ENCODE results near the gene ERI2. TPM values are rescaled to one million over a fixed set of nuclear protein-coding genes. Genes with fewer than 3 reads are reported as not detected.
"Not testable (repeated sequence)": the region's sequence is repeated elsewhere in the genome, so short reads cannot be mapped to it uniquely, and the experiment has no call there.

The ERI2 gene
- total RNA-seq, 1 experiment from 2014 or later = 23.8 TPM

DNA sequence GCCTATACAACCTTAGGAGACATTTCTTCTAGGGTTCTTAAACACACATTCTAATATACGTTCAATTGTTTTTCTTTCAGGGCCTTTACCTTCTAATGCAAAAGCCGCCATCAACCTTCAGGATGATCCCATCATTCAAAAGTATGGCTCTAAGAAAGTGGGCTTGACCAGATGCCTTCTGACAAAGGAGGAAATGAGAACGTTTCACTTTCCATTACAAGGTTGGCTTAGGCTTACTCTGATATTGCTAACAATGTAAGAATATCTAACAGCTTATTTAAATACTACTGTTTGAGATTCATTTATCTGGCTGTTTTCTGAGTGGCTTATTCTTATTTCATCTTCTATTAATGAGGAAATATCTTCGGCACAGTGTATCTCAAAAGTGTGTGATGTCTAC, 15.4 kb upstream of the ERI2 start:
- no peak for DNase-seq (ENCODE audit: low read depth)

DNA sequence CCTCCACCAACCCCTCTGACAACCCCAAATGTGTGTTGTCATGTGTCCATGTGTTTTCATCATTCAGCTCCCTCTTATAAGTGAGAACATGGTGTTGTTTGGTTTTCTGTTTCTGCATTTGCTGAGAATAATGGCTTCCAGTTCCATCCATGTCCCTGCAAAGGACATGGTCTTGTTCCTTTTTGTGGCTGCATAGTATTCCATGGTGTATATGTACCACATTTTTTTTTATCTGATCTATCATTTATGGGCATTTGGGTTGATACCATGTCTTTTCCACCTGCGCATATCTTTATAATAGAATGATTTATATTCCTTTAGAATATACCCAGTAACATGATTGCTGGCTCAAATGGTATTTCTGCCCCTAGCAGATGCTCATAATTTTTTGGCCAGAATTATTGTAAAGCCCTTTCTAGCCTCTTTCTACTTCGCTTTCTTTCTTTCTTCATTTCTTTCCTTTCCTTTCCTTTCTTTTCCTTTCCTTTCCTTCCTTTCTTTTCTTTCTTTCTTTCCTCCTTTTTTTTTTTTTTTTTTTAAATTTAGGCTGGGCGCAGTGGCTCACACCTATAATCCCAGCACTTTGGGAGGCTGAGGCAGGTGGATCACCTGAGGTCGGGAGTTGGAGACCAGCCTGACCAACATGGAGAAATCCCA, 12.8 kb upstream of the ERI2 start:
- DNase-seq (ENCODE audit: low read depth) = no peak

DNA sequence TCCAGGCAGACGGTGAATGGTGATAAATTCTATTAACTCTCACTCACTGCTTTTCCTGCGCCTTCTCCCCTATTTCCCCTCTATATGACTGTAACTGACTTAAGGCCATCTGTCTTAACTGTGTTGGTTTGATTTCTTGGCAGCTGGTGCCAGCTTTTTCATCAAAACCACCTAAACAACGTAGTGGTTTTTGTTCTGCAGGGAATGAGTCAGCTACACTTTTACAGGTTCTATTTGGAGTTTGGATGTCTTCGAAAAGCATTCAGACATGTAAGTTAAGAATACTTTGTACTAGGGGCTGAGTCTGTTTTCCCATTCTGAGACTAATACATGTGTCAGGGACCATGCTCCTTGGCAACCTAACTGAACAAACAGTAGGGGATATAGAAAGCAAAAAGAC, 8.5 kb upstream of the ERI2 start:
- DNase-seq (ENCODE audit: low read depth) = peak; percentile 18

DNA sequence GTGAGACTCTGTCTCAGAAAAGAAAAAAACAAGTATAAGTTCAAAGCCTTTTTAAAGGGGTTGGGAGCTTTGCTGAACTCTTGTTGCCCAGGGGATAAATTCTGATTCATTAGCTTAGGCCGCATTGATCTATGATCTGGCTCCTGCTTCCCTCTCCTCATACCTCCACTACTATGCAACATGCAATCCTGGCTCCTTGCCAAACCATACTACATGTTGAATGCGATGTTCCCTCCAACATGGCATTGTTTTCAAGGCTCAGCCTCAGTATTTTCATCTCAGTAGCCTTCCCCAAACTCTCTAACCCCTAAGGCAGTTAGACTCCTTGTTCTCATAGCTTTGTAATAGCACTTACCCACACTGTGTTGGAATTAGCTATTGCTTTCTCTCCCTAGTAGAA, 6.2 kb upstream of the ERI2 start:
- DNase-seq (ENCODE audit: low read depth) = no peak

DNA sequence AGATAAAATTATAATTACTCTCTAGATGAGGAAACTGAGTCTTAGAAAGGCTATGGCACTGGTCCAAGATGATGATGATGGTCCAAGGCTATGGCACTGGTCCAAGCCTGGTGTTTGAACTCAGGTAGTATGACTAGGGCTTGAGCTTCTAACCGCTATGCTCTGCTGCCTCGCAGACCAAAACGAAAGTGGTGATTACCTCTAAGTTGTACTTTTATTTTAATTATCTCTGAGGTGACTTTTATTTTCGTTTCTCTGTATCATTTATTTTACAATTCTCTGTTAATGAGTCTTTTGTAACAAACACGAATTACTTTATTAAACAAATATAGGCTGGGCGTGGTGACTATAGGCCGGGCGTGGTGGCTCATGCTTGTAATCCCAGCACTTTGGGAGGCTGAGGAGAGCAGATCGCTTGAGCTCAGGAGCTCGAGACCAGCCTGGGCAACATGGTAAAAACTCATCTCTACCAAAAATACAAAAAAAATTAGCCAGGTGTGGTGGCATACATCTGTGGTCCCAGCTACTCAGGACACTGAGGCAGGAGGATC, 5.7 kb upstream of the ERI2 start:
- DNase-seq (ENCODE audit: low read depth) = no peak

DNA sequence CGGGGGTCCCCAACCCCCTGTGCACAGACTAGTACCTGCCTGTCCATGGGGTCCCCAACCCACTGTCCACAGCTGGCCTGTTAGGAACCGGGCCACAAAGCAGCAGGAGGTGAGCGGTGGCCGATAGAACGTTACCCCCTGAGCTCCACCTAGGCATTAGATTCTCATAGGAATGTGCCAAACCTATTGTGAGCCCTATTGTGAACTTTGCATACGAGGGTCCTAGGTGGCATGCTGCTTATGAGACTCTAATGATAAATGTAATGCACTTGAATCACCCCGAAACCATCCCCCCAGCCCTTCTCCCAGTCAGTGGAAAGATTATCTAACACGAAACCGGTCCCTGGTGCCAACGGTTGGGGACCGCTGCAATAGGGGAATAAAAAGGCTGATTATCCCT, 1.6 kb upstream of the ERI2 start:
- no peak for DNase-seq (ENCODE audit: low read depth)

DNA sequence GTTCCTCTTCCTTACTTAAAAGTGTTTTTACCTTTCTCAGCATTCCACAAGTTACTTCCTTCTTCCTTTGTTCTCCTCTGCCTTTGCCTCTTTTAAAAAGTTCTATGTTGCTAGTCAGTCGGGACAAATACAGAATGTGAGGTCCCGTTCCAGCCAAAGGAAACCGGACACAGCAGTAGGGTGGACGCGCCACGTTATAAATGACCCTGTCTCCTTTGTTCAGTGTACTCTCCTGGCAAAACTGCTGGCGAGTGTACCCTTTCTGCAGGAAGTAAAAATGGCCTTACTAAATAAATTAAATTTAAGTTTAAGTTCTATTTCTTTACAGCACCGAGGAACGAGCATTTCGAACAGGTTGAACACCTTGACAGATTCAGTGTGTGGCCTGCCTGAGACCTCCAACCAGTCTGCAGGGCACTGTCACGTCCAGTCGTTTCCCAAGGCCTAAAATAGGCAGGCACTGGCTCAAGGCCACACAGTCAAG, 546 bp downstream of the ERI2 start:
- DNase-seq (ENCODE audit: low read depth) = not testable (repeated sequence)

DNA sequence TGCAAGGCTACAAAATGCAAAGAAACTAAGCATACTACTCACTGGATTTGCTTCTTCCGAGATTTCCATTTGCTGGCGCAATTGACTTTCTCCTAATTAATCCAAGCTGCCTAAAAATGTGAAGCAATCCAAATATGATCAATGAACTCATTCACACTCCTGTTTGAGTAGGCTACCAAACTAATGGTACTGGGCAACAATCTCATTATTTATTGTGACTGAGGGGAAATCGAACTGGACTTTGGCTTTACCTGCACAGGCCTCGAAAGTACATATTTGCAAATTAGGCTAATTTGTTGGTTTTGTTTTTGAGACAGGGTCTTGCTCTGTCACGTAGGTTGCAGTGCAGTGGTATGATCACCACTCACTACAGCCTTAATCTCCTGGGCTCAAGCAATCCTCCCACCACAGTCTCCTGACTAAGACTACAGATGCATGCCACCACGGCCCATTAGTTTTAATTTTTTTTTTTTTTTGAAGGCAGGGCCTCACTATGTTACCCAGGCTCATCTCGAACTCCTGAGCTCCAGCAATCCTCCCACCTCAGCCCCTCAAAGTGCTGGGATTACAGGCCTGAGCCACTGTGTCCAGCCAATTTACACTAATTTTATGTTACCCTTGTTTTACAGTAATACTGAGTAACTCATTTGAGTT, 2.6 kb downstream of the ERI2 start:
- DNase-seq (ENCODE audit: low read depth) = no peak

DNA sequence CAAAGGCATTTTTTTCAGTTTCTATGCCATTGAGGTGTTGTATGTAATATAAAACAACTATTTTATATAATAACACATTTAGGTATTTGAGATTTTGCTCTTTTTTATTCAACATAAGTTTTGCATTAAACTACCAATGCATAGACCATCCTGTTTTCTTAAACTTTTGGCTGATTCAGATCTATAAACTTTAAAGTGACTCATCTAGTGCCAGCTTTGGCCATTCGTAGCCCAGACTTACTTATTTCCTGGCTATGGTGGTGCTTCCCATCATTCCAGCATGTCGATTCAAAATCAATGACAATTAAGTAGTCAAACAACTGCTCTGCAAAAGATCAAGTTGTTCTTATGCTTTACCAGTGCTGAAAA, 3.1 kb downstream of the ERI2 start:
- no peak for DNase-seq (ENCODE audit: low read depth)

DNA sequence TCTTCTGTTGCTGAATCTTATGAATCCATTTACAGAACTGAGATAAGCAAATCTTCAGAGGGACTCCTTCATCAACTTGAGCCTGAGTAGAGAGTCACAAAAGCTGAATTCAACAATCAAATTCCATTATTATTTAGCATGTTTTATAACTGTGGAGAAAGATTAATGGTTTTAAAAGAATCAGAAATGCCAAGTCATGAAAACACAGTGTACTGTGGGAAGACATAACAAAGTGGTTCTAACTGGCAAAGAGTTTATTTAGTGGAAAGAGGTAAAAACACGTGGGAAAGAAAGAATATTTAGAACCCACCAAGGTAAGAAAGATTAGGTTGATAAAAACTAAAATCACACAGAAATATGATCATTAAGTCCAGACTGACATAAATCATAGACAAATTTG, 5.0 kb downstream of the ERI2 start:
- DNase-seq (ENCODE audit: low read depth) = no peak

DNA sequence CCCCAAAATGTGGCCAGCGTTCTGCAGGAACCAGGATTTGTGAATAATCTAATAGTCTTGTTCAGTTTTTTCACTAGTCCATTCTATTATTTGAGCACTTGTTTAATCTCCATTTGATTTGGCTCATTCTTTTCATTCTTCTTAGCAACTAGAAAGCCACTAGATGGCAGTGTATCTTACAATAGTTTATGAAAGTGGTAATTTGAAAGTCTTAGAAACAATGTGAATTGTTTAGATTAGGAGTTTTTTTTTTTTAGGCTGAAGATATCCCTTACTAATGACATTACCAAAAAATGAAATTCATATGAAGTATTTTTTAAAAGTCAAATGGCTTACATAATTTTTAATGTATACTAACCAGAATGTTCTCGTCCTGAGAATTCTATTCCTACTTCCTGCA, 6.7 kb downstream of the ERI2 start:
- DNase-seq (ENCODE audit: low read depth) = no peak

DNA sequence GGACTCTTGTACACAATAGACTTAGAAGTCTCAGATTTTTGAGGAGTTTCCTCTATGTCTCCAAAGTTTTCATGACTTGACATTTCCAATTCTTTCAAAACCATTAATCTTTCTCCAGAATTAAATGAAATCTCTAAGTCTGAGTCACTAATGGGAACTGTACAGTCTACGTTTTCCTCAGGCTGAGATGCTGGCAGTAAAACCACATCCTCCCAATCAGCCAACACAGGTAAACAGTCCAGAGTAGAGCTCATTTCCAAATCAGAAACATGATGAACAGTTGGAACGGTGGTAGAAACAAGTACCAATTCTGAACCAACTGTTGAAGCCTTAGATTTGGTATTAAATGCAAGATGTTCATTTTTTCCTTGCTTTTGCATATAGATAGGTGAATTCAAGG, 7.9 kb downstream of the ERI2 start:
- no peak for DNase-seq (ENCODE audit: low read depth)

DNA sequence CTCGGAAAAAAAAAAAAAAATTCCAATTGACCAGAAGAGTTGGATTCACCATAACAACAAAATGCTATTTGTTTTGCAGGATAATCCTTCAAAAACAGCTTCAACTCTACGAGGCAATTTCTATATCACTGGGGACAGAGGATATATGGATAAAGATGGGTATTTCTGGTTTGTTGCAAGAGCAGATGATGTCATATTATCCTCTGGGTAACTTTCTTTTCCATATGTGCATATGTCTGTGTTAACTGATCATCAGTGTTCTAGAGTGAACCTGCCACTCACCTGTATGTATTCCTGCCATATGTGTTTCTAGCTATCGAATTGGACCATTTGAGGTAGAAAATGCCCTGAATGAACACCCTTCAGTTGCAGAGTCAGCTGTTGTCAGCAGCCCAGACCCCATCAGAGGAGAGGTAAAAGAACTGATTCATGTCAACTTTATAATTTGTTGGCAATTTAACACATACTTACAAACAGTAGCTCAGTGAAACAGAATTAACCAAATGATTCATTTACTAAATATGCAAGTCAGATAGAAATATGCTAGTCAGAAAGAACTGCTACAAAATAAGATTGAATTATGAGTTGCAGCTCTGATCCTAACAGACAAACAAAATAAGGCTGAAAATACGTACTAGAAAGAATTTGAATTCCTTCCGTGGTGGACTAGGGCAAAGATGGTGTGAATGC, 14.2 kb downstream of the ERI2 start:
- DNase-seq (ENCODE audit: low read depth) = no peak

DNA sequence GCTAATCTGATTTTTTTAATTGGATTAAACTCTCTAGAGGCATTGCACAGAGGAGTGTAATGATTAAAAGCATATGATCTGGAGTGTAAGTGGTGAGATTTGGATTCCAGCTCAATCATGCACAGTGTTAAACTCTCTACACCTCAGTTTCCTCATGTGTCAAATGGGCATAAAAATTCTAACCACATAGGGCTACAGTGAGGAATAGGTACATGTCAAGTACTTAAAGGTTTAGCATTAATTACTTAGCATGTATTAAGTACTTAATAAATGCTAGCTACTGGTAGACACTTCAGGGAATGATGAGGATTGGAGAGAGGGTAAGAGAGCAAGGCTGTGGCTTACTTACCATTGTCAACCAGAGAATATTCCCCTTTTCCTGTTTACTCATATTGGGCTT, 17.1 kb downstream of the ERI2 start:
- no peak for DNase-seq (ENCODE audit: low read depth)

DNA sequence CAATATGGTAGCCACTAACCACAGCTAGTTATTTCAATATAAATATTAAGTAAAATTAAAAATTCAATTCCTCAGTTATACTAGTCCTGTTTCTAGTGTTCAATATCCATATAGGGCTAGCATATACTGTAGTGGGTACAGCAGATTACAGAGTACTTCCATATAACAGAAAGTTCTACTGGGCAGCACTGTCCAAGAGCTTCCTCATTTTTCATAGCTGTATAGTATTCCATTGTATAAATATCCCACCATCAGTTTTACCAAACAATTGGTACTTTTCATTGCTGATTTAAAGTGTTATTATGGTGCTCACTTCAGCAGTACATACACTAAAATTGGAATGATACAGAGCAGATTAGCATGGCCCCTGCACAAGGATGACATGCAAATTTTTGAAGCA, 22.1 kb downstream of the ERI2 start:
- no peak for DNase-seq (ENCODE audit: low read depth)

DNA sequence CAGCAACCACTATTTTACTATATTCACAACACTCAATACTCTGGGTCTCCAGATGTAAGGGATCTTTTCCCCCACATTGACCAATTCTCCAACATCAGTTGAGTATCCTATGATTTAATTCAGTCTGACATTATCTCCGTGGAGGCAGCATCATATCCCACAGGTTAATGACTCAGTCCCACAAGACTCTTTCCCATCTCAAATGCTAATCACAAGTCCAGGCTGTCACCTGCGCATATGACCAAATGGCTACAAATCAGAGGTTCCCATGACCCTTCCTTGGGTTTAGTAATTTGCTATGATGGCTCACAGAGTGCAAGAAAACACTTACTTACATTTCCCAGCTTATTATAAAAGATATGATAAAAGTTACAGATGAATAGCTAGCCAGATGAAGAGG, 23.8 kb downstream of the ERI2 start:
- no peak for DNase-seq (ENCODE audit: low read depth)

DNA sequence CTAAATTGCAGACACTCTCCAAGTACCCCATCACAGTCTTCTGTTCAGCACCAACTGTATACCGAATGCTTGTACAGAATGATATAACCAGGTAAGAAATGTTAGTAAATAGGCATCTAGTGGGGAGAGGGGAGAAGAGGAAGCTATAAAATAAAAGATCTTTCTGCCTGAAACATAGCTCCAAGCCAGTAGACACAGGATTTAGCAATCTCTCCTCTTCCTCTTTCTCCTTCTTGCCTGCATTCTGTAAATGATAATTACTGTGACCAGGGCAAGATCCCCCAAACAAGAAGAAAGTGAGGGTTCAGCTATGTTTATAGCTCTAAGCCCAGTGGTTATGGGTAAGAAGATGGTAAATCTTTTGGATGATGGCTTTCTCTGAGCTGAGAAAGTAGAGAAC, 24.6 kb downstream of the ERI2 start:
- no peak for DNase-seq (ENCODE audit: low read depth)

DNA sequence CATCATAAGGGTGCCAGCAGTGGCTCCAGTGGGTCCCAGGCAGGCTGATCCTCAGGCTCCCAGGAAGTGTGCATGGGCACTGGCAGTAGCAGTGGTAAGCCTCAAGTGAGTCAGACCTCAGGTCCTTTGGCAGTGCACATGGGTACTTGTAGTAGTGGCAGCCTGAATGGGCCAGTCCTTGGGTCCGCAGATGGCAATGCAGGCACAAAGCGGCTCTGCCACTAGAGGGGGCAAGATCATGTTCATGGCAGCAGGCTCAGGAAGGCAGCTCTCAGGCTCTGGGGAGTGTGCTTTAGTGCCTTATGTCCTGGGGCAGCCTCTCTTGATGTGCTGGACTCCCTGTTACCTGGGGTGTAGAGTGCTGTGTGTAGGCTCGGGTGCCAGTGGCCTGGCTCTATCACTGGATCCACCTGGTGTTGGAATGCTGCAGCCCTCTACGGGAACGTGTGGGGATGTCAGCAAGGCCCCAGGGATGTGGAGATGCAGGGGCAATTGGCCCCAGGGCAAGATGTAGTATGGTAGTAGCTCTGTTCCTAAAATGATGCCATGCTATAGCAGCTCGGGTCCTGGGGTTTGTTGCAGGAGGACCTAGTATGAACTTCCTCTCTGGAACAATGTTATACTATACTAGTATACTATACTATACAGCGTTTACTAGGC, 31.4 kb downstream of the ERI2 start:
- DNase-seq (ENCODE audit: low read depth) = peak; percentile 80

DNA sequence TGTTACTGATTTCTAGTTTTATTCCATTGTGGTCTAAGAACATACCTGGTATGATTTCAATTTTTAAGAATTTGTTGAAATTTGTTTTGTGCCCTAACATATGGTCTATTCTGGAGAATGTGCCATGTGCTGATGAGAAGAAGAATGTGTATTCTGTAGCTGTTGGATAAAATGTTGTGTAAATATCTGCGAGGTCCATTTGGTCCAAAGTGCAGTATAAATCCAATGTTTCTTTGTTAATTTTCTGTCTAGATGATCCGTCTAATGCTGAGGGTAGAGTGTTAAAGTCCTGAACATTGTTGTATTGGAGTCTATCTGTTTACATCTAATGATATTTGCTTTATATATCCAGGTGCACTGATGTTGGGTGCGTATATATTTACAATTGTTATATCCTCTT, 32.6 kb downstream of the ERI2 start:
- no peak for DNase-seq (ENCODE audit: low read depth)

DNA sequence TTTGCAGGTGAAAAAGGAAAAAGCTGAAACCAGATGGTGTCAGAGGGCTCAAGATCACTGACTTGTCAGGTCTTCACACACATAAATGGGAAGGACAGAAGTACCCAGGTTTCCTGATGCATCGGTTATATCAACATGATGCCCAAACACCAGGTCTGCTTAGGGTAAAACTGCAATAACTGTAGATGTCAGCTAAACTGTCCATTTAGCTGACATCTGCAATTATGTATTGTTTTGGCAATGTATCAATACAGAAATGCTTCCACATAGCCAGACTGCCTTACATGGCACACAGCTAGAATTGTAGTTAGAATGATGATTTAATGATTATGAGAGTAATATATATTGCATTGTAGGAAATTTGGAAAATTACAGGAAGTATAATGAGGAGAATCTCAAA, 37.5 kb downstream of the ERI2 start:
- DNase-seq (ENCODE audit: low read depth) = no peak

DNA sequence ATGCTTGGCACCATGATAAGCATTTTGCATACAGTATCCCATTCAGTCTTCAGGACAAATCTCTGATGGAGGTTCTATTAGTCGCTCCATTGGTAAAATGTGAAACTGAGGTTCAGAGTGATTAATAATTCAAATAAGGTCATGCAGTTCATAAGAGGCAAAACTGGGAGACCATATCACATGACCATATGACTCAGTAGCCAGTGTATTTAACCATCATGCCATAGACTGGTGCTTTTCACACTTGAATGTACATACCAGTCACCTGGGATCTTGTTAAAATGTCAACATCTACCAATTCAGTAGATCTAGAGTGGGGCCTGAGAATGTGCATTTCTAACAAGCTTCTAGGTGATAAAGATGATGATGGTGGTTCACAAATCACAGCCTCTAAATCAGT, 38.2 kb downstream of the ERI2 start:
- no peak for DNase-seq (ENCODE audit: low read depth)

DNA sequence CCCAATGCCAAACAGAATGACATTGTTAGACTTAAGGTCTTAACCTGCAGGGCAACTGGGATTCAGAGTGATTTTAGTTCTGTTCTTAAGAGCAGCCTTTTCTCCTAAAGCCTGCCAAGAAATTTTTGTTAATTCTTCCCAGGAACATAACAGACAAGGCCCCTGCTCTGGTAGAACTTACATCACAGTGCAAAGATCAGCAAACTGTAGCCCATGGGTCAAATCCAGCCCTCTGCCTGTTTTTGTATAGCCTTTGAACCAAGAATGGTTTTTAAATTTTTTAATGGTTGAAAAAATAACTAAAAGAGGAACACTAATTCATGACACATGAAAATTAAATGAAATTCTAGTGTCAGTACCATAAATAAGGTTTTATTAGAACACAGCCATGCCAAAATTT, 38.7 kb downstream of the ERI2 start:
- no peak for DNase-seq (ENCODE audit: low read depth)
